Measurements from ENCODE around the gene NOSTRIN. TPM values are rescaled to one million over a fixed set of nuclear protein-coding genes. Genes with fewer than 3 reads are reported as not detected.

The NOSTRIN gene
- total RNA-seq, 1 experiment from 2014 or later: 3.1 TPM

GRCh38 chr2:168884975-168885374, 82.5 kb downstream of the NOSTRIN start:
- Histone ChIP-seq H3K79me2 (ENCODE audit: insufficient read depth, low read length) (peaks cover 40% of the 10 kb centered on the region), H4K20me1 (ENCODE audit: insufficient read depth) (no peaks in the 10 kb centered on the region), H3K27ac (ENCODE audit: low read depth, low read length) (no peak overlapping the region), H3K36me3 (ENCODE audit: control insufficient read depth in 1 of 2, insufficient read depth in 2 of 2, low read length in 2 of 2) (peaks cover 9 to 13% of the 10 kb centered on the region in 2 experiments), H2AFZ (ENCODE audit: low read depth, low read length, poor library complexity, severe bottlenecking) (no peak overlapping the region), H3K4me1 (ENCODE audit: control insufficient read depth in 1 of 2, insufficient read depth in 2 of 2, low read length in 2 of 2) (peaks cover 4 to 5% of the 10 kb centered on the region in 2 experiments; a peak in 3 of 4 replicates), H3K4me2 (ENCODE audit: low read length) (no peak overlapping the region), H3K9ac (ENCODE audit: low read length) (no peak overlapping the region), H3K9me2 (ENCODE audit: insufficient read depth) (no peaks in the 10 kb centered on the region), H3K27me3 (ENCODE audit: insufficient read depth, low read length) (no peaks in the 10 kb centered on the region), H3K4me3 (replicated peaks in 1 of 2; ENCODE audit: low read depth in 1 of 2, low read length in 2 of 2) (no peak overlapping the region), H3K9me3 (ENCODE audit: control insufficient read depth in 1 of 2, insufficient read depth in 1 of 2, low read depth in 1 of 2, low read length in 2 of 2) (no peaks in the 10 kb centered on the region)
- DNase-seq (ENCODE audit: low read depth, low spot score) (no peak), ATAC-seq (no peak)
- intact Hi-C loops (cut with micrococcal nuclease): no loop called here
- no TSS peak for BruUV-seq (replicated peaks)
- TF ChIP-seq RAD21 (IDR thresholded peaks at IDR 0.05; ENCODE audit: low read depth): 0 out of 2 replicates have a peak, but pooled peaks have one; percentile 10
- no peak for TF ChIP-seq ATF3 (IDR thresholded peaks at IDR 0.05)
- TF ChIP-seq EZH2 (IDR thresholded peaks at IDR 0.05): no peak
- no peak for TF ChIP-seq FOSL1 (IDR thresholded peaks at IDR 0.05; ENCODE audit: low read depth)
- ChIA-PET POLR2A (no interaction called here), CTCF (no interaction called here), RAD21 (ENCODE audit: low non-redundant PET in 1 of 2, low total read pairs in 2 of 2, uncharacterized antibody in 2 of 2, unreplicated experiment in 2 of 2) (no interaction called here)

GRCh38 chr2:168889635-168890005, 87.2 kb downstream of the NOSTRIN start:
- Histone ChIP-seq H3K4me2 (ENCODE audit: low read length) (peak overlapping the region; percentile 84), H3K9me2 (ENCODE audit: insufficient read depth) (no peaks in the 10 kb centered on the region), H3K4me1 (ENCODE audit: control insufficient read depth in 1 of 2, insufficient read depth in 2 of 2, low read length in 2 of 2) (peaks cover 7 to 11% of the 10 kb centered on the region in 2 experiments; a peak in 3 of 4 replicates), H3K4me3 (replicated peaks in 1 of 2; ENCODE audit: low read depth in 1 of 2, low read length in 2 of 2) (peak overlapping the region; percentile 84 to 95), H3K9me3 (ENCODE audit: control insufficient read depth in 1 of 2, insufficient read depth in 1 of 2, low read depth in 1 of 2, low read length in 2 of 2) (no peaks in the 10 kb centered on the region), H2AFZ (ENCODE audit: low read depth, low read length, poor library complexity, severe bottlenecking) (peak overlapping the region; percentile 63), H3K27ac (ENCODE audit: low read depth, low read length) (peak overlapping the region; percentile 46; the same call in 1 of the 2 replicates), H3K36me3 (ENCODE audit: control insufficient read depth in 1 of 2, insufficient read depth in 2 of 2, low read length in 2 of 2) (peaks cover 6 to 8% of the 10 kb centered on the region in 2 experiments), H4K20me1 (ENCODE audit: insufficient read depth) (no peaks in the 10 kb centered on the region), H3K79me2 (ENCODE audit: insufficient read depth, low read length) (peaks cover 30% of the 10 kb centered on the region), H3K9ac (ENCODE audit: low read length) (peak overlapping the region; percentile 85), H3K27me3 (ENCODE audit: insufficient read depth, low read length) (no peaks in the 10 kb centered on the region)
- intact Hi-C loops (cut with micrococcal nuclease): no loop called here
- RAD21 ChIA-PET (ENCODE audit: low non-redundant PET in 1 of 2, low total read pairs in 2 of 2, uncharacterized antibody in 2 of 2, unreplicated experiment in 2 of 2): no interaction called here
- TSS peak; percentile 78 for BruUV-seq (replicated peaks)
- POLR2A ChIA-PET: no interaction called here
- CTCF ChIA-PET: no interaction called here
- peak; percentile 23; the same call in 1 of the 2 replicates for ATAC-seq
- no peak for DNase-seq (ENCODE audit: low read depth, low spot score)
- TF ChIP-seq SRF (IDR thresholded peaks at IDR 0.05; ENCODE audit: low read depth) (no peak), MAX (IDR thresholded peaks at IDR 0.05) (no peak), SIN3A (IDR thresholded peaks at IDR 0.05; ENCODE audit: low read depth) (no peak), EZH2phosphoT487 (IDR thresholded peaks at IDR 0.05; ENCODE audit: borderline replicate concordance) (no peak), ZFX (IDR thresholded peaks at IDR 0.05) (no peak), CTCF (IDR thresholded peaks at IDR 0.05 in 2 of 3, conservative IDR thresholded peaks at IDR 0.05 in 1 of 3; ENCODE audit: borderline replicate concordance in 1 of 3, insufficient read depth in 1 of 3, low read depth in 2 of 3, low read length in 2 of 3) (no peak), TCF7L2 (IDR thresholded peaks at IDR 0.05; ENCODE audit: borderline replicate concordance, extremely low read depth, insufficient read depth, insufficient read length) (no peak), FOSL1 (IDR thresholded peaks at IDR 0.05; ENCODE audit: low read depth) (no peak), SP1 (IDR thresholded peaks at IDR 0.05; ENCODE audit: low read depth) (no peak)

Measured in HCT116 (cell line).